ENCODE results near the gene DIS3. TPM values are rescaled to one million over a fixed set of nuclear protein-coding genes. Genes with fewer than 3 reads are reported as not detected.

The DIS3 gene
- total and polyA plus RNA-seq, 2 of the 13 experiments (the other 11 are each of a cell fraction or from before 2014, with no cell fraction given), result 13.2 to 35.0 TPM

GRCh38 chr13:72781451-72782439 lies at the start of gene DIS3, which contains the start of gene PIBF1 (continued):
- TF ChIP-seq ZNF687 (CRISPR knock-in tag; IDR thresholded peaks at IDR 0.05), result peak; percentile 96
- TF ChIP-seq ZNF17 (CRISPR knock-in tag; IDR thresholded peaks at IDR 0.05), result no peak
- TF ChIP-seq MXD3 (CRISPR knock-in tag; IDR thresholded peaks at IDR 0.05), result peak; percentile 58; the same call in 1 of the 2 replicates
- no peak for TF ChIP-seq ZNF33A (CRISPR knock-in tag; IDR thresholded peaks at IDR 0.05; ENCODE audit: borderline replicate concordance)
- peak; percentile 38; the same call in 1 of the 2 replicates for TF ChIP-seq FOXA3 (CRISPR knock-in tag; IDR thresholded peaks at IDR 0.05)
- peak; percentile 74; the same call in 1 of the 2 replicates for TF ChIP-seq ERF (CRISPR knock-in tag; IDR thresholded peaks at IDR 0.05)
- peak; percentile 27; the same call in 1 of the 2 replicates for TF ChIP-seq PATZ1 (CRISPR knock-in tag; IDR thresholded peaks at IDR 0.05)
- no peak; the same call in 1 of the 2 replicates for TF ChIP-seq ZNF567 (CRISPR knock-in tag; IDR thresholded peaks at IDR 0.05; ENCODE audit: borderline replicate concordance)
- peak; percentile 36; the same call in 1 of the 2 replicates for TF ChIP-seq TFAP4 (IDR thresholded peaks at IDR 0.05; ENCODE audit: borderline replicate concordance, low read depth)
- 0 out of 2 replicates have a peak, but pooled peaks have one; percentile 18 for TF ChIP-seq ZBTB38 (CRISPR knock-in tag; IDR thresholded peaks at IDR 0.05)
- TF ChIP-seq AGO2 (optimal IDR thresholded peaks at IDR 0.05; ENCODE audit: low read depth, low read length), result peak; percentile 84
- peak; percentile 34; the same call in 1 of the 2 replicates for TF ChIP-seq MEIS1 (CRISPR knock-in tag; IDR thresholded peaks at IDR 0.05; ENCODE audit: borderline replicate concordance)
- peak; percentile 54; the same call in 1 of the 2 replicates for TF ChIP-seq UBTF (CRISPR knock-in tag; IDR thresholded peaks at IDR 0.05)
- 0 out of 2 replicates have a peak, but pooled peaks have one; percentile 27 for TF ChIP-seq EED (CRISPR knock-in tag; IDR thresholded peaks at IDR 0.05)
- TF ChIP-seq BCL6 (CRISPR knock-in tag; IDR thresholded peaks at IDR 0.05), result peak; percentile 6; the same call in 1 of the 2 replicates
- 0 out of 2 replicates have a peak, but pooled peaks have one; percentile 31 for TF ChIP-seq KDM3A (CRISPR knock-in tag; IDR thresholded peaks at IDR 0.05; ENCODE audit: low read depth)
- peak; percentile 67; the same call in 1 of the 2 replicates for TF ChIP-seq MAX (IDR thresholded peaks at IDR 0.05)

Data from HepG2 (cell line).